Lung microvascular endothelial cell (primary cell): Measurements from ENCODE around the gene VWA3A. TPM values are rescaled to one million over a fixed set of nuclear protein-coding genes. Genes with fewer than 3 reads are reported as not detected.
A peak's percentile ranks its signal among the peaks of the same experiment; 100 is the strongest.
"Not testable (repeated sequence)": the region's sequence is repeated elsewhere in the genome, so short reads cannot be mapped to it uniquely, and the experiment has no call there.

ENCODE experiments used
- DNase-seq, 2 donors: peaks; one replicate each; pipeline versions ENCODE4 v3.0.0 to v3.0.0-alpha.2; 2010; ENCODE audit warnings: low read depth in 2 of 2
- total RNA-seq: library from RNA; depleted of rRNA; stranded (reverse); fragments of >200 nt; gene quantifications from 2 replicates; pipeline ENCODE4 v1.2.1, GENCODE V29; 2014

The VWA3A gene, protein sequence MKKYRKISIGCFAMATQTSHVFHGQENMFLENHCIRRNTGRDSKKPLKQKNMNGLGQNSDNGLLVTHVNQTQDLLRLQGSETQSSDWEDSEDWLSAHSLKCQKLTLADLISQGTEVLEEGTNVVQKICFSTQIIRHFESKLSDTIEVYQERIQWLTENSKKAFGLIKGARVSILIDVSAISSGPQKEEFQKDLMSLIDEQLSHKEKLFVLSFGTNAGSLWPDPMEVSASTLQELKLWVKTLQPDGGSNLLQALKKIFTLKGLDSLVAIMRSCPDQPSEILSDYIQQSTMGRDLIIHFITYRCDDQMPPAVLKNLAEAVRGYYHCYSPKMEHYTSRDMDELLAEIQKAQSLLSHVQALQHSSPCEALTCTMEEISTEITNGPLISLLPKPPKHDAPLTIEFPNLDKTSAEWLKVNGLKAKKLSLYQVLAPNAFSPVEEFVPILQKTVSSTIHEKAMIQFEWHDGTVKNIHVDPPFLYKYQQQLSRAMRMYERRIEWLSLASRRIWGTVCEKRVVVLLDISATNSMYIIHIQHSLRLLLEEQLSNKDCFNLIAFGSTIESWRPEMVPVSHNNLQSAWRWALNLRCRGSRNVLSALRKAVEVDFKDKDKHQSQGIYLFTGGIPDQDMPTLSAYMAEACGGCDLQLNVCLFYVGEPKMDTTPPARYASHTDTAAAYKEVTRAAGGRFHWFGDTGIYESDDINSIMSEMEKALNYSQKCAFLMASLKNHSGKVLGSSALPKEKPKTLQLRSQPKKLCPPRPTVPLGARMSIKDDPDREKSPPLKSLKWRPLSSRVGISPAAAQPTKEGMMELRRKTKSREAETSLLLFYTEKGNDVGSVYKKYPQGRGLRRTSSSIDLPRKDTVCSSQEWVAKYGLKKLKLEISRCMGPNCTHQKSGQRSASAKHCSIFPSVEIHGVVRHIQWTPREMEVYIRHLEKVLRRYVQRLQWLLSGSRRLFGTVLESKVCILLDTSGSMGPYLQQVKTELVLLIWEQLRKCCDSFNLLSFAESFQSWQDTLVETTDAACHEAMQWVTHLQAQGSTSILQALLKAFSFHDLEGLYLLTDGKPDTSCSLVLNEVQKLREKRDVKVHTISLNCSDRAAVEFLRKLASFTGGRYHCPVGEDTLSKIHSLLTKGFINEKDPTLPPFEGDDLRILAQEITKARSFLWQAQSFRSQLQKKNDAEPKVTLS
- total RNA-seq: not detected in 2 replicates

DNA sequence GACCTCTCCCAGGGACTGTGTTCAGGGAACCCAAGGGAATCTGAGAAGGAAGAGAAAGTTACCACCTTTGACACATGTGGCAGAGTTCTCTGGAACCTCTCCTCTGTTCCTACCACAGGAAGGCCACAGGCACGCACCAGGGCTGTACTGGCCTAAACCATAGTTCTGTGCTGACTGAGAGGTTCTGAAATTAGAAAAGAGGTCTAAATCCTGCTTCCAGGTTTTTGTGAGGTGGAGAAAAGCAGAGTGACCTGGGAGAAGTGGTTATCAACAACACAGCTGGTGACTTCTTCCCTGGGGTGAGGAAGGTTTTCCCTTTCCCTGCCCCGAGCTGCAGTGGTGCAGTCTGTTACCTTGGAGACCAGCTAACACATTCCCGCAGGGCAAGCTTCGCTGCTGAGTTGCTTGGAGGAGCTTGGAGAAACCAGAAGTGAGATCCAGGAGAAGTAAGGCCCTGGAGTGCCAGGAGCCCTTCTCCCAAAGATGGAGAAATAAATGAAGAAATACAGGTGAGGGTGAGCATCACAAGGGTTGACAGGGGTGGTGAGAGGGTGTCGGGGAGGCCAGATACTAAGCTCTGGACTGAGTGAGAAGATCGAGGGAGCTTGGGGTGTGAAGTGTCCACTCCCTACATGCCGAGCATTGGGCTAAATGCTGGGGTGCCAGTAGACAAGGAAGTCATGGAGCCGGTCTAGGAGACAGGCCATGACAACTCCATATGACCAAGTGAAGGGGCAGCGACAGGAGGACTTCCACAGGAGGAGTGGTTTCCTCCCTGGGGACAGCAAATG, at the start of gene VWA3A:
Gene VWA3A, plus strand, starts transcription at position 399 of the 791 bp plus-strand sequence. Its CDS starts 97 bp downstream, at position 496.
- DNase-seq: peak; percentile 37 to 40

DNA sequence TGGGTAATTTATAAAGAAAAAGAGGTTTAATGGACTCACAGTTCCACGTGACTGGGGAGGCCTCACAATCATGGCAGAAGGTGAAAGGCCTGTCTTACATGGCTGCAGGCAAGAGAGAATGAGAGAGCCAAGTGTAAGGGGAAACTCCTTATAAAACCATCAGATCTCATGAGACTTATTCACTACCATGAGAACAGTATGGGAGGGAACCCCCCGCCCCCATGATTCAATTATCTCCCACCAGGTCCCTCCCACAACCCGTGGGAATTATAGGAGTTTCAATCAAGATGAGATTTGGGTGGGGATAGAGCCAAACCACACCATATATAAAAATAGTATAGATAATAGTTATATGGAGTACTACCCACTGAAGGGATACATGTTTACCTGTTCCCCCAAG, 48.5 kb upstream of the VWA3A start:
- DNase-seq: not testable (repeated sequence)

DNA sequence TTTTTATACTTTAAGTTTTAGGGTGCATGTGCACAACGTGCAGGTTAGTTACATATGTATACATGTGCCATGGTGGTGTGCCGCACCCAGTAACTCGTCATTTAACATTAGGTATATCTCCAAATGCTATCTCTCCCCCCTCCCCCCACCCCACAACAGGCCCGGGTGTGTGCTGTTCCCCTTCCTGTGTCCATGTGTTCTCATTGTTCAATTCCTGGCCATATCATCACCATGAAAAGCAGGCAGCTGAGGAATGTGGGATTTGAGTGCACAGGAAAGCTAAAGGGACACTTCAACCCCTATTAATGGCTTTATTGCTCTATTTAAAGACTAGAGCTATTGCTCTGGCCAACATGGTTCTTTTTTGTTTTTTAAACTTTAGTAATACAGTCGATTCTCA, 46.5 kb upstream of the VWA3A start:
- DNase-seq: peak; percentile 59 to 86

DNA sequence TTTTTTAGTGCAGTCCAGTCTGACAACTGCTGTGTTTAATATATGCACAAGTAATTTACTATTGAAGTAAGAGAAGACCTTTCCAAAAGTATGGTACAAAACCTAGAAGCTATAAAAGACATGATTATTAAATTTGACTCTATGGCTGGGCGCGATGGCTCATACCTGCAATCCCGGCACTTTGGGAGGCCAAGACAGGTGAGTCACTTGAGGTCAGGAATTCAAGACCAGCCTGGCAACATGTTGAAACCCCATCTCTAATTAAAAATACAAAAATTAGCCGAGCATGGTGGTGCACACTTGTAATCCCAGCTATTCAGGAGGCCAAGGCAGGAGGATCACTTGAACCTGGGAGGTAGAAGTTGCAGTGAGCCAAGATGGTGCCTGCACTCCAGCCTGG, 41.4 kb upstream of the VWA3A start:
- no peak for DNase-seq

DNA sequence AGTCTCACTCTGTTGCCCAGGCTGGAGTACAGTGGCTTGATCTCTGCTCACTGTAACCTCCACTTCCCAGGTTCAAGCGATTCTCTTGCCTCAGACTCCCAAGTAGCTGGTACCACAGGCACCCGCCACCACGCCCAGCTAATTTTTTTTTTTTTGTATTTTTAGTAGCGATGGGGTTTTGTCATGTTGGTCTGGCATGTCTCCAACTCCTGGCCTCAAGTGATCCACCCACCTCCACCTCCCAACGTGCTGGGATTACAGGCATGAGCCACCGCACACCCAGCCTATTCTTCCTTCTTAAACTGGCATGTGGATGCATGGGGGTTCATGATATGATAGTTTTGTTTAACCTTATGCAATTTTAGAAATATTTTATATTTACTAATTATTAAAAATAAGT, 39.4 kb upstream of the VWA3A start:
- DNase-seq: no peak

DNA sequence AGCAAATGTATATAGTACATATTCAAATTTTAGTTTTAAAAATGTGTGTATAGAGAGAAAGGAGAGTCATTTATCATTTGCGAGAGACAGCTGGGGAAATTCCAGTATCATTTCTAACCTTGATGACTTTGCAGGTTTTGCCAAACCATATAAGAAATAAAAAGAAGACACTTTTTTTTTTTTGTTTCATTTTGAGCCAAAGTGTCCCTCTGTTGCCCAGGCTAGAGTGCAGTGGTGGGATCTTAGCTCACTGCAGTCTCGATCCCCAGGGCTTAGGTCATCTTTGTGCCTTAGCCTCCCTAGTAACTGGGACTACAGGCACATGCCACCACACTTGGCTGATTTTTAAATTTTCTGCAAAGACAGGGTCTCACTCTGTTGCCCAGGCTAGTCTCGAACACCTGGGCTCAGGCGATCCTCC, 38.4 kb upstream of the VWA3A start:
- DNase-seq: no peak

DNA sequence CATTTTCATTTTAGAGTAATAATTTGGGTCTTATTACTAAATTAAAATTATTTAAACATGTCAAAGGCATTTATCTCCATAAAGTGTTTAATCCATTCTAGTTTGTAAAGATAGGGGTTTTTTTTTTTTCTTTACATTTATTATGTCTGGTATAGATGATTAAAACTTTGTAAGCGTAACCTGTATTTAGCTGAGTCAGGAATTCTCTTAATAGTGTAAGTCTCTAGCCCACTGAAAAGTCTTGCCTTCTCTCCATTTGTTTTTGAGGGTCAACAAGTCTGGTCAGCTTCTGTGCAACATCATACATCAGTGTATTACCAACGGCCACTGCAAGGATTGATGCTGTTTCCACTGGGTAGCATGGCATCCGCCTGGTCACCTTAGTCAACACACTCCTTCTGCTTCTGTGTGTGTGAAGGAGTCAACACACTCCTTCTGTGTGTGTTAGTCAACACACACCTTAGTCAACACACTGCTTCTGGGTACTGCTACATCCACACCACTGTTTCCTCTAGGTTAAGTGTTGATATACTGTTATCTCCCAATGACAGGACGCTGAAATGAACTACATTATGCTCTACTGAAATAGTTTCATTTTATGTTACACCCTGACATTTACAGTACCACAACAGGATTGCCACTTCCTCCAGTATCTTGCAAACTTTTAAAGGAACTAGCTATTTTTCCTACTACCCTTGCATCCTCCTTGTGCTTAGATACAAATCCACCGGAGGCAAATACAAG, 37.3 kb upstream of the VWA3A start:
- no peak for DNase-seq

DNA sequence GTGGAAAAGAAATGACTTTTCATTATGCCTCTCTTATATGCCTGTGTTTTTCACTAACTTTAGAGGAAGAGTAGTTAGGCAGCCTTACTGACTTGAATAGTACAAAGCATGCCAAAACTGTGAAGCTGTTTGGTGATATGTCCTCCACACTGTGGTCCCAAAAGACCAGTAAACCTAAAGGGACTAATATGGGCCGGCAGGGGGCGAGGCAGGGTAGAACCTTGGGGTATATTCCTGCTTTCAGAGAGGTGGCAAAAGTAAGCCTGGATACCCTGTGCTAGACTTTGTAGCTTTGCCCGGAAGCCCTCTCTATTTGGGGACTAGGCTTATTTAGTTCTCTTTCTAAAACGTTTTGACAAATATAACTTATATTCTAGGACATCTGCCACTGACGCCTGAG, 36.5 kb upstream of the VWA3A start:
- DNase-seq: peak in 1 of 2 donors; percentile 11

DNA sequence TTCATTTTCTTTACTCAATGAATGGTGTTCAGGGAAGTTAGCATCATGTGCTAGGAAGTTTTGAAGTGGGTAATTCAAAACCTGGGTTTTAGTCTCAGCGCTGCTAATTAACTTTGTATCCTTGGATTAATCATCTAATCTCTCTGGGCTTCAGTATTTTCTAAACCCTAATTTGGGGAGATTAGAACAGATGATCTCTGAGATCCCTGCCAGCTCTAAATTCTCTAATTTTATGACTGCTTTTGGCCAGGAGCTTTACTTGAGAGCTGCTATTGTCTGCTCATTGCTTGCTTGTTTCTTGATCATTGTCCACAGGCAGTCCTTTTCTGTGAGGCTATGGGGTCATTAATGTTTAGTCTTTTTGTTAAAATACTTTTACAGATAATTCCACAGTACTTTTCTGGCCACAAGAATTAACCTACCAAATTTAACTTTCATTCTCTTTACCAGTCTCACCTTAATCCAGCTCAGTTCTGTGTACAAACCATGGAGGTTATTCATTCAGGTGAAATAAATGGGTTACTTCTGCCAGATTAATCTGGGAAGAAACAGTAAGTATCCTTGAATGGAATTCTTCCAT, 28.4 kb upstream of the VWA3A start:
- DNase-seq: no peak

DNA sequence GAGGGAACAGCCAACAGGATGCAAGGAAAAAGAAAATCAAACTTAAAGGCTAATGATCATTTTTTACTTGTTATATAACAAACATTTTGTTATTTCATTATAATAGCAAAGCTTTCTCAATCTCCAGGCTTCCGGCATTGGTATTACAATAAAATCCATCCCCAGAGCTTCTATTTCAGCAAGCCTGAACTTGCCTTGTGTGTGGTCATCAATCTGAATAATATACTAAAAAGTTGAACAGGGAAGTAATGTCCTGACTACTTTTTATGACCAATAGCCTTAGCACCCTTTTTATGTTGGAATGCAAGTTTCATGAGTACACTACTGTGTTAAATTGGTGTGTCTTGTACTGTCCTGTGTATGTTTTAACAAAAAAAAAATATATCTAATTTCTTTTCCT, 27.1 kb upstream of the VWA3A start:
- DNase-seq: no peak

DNA sequence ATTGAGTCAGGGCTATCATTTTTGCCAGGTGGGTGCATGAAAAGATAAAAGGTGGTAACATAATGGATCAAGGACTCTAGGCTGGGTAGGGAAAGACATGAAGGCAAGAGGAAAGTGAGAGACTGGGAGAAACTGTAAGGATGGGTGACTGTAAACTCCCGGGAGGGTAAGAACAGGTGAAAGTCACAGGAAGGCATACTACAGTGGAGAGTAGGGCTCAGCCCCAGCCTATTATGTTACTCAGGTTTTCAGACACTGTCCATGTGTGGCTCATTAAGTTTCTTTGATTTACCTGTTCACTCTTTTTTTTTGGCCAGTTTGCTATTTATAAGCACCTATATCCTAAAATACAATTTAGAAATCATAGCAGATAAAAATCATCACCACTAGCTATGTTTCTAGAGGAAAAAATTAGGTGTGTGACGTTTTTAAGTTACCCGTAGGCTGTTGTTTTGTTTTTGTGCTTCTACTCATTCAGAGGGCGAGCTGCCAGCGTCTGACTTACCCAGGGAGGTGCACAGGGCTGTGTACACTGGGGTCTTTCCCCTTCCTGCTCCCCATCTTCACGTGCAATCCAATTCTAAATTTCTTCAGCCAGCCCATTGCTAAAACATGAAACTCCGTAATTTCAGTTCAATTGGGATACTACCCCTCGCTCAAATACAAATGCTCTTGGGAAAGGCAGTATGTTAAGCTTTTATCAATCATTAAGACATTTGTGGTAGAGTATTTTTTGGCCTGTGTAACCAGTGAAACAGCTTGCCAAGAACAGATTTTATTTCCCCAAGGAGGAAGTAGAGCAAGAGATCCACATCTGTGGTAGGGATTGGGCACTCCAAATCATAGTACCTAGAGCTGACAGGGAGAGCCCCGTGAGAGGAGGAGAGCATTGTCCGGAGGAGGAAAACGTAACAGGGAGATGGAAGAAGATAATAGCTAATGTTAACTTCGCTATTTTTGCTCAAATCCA, 21.7 kb upstream of the VWA3A start:
- peak; percentile 23 to 29 for DNase-seq

DNA sequence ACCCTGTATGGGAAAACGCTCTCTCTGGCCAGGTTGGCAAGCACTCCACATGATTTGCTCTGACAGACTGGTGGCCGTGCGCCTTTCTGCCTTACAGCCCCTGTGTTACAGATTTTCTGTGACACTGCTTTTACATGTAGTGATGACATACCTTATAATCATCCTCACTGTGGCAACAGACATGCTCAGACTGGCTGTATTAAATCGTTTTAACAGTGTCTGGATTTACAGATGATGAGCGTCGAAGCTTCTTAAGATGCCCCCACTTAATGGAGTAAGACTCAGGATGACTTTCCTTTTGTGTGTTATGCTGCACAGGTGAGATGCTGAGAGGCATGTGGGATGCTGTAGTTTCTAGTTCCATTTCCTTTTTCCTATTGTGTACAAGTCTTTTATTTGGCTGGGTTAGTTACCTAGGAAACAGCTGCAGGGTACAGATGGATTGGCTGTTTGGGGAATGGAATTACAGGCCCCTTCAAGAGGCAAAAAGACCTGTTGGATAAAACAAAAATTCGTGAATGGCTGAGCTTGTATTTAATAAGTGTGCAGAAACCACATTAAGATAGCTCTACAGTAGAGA, 20.9 kb upstream of the VWA3A start:
- DNase-seq: peak; percentile 28 to 63

DNA sequence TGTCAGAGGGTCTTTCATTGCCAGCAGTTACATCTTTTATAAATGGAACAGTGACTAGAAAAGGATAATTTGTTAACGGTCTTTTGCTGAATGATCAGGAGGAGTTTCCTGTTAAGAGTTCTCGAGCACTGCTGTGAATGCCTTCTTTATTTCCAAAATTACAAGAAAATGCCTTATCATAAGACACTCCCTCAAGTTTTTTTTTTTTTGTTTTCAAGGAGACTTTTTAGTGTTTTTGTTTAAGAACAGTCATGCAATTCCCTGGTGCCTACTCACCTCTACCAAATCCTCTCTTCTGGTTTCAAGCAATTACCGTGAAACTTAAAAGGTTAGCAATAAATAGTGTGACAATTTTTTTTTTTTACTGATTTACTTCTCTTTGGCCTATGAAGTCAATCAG, 19.0 kb upstream of the VWA3A start:
- no peak for DNase-seq

DNA sequence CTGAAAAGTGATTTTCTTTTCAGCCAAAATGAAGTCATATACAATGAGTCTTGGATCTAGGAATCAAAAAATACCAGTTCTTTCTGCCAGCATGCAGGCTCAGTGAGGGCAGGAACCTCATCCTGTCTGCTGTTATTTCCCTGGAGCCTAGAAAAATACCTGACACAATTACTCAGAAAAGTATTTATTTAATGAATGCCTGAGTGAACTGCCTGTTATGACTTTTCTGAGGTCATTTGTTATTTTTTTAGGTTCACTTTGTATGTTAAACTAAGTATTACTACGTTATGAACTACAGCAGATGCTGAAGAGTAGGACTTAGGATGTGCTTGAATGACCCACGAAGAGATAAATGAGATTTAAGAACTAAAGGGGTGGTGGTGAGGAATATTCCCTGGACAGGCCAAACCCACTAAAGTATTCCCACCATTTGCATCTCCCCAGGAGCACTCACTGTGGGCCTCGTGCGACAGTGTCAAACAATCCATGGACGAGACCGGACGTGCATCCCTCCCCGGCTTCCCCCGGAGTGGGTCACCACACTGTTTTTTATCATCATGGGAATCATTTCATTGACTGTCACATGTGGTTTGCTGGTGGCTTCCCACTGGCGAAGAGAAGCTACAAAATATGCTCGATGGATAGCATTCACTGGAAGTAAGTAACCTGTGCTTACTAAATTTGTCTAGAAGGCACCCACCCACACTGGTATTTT, 17.1 kb upstream of the VWA3A start:
- DNase-seq: peak; percentile 27 to 31

DNA sequence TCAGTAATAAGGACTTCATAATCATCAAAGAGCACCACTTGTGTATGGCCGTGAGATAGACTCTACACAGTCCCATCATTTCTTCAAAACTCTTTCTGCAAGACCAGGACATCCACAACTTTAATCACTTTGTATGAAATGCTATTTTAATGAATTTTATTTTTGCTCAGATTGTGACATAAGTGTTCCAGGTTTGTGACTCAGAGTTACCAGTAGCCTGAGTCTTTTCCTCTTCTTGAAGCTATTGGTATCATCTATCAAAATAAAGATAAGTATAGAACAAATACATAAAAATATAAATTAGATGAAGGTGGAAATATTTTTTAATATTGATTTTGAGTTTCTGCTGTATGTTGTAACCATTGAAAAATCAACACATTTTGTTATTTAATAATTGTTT, 16.6 kb upstream of the VWA3A start:
- no peak for DNase-seq

DNA sequence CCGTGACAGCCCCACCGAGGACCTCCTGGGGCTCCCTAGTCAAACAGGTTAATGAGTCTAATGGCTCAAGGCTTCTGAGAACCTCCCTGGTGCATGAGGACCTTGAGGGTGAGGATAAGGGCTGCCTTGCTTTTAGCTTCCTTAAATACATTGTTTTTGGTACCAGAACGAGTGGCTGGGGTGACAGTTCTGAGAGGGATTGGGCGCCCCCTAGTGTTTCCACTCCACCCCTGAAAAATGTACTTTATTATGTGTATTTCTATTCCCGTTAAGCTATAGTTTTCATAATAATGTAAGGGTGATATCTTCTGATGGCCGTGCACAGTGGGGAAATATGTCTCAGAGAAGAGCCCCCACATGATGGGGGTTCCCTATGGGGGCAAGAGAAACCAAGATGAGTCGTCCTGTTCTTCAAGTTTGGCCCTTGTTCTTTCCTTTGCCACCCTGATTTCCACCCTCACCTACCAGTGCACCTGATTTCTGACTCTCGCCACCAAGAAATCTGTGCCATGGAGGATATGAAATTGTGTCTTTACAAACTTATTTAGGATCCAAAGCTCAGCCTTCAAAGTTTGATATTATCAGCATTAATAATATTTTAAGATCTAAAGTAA, 14.5 kb upstream of the VWA3A start:
- peak; percentile 63 to 77 for DNase-seq

DNA sequence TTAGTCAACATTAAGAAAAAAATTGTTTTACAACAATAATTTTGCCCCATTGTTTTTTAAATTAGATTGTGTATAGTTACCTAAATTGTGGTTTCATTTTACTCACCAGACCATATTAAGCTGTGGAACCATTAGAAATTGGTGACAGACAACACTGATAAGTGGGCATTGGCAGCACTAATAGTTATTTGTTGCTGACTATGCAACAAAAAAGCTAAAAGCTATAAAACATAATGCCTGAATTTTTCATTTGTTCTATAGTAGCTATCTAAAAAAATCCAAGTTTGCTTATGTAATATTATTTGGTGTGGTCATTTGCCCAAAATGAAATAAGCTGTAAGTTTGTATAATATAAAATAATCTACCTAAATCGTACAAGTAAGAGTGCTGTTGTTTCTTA, 13.7 kb upstream of the VWA3A start:
- no peak for DNase-seq
